Measurements from ENCODE around the gene AQP12A. TPM values are rescaled to one million over a fixed set of nuclear protein-coding genes. Genes with fewer than 3 reads are reported as not detected.

The AQP12A gene
- total RNA-seq, 1 donor from 2014 or later = not detected

GRCh38 chr2:240704651-240705050 is 13.0 kb downstream of the AQP12A start:
- no peak overlapping the region for H3K9ac ChIP-seq (ENCODE audit: low read depth in 1 of 3, low read length in 3 of 3)
- no peaks in the 10 kb centered on the region for H3K36me3 ChIP-seq (ENCODE audit: control insufficient read depth in 3 of 3, insufficient read depth in 3 of 3, low read length in 3 of 3)
- H3K4me1 ChIP-seq (ENCODE audit: control insufficient read depth in 3 of 3, insufficient read depth in 3 of 3, low read length in 3 of 3) = no peaks in the 10 kb centered on the region
- H3K4me3 ChIP-seq (ENCODE audit: low read length in 3 of 3) = no peak overlapping the region
- no peaks in the 10 kb centered on the region for H3K9me3 ChIP-seq (ENCODE audit: control insufficient read depth in 3 of 3, low read length in 3 of 3)
- no peak overlapping the region for H3K27ac ChIP-seq (ENCODE audit: low read depth, low read length)
- peaks cover 25 to 58% (median 58%) of the 10 kb centered on the region in 3 donors for H3K27me3 ChIP-seq (ENCODE audit: control insufficient read depth in 3 of 3, insufficient read depth in 3 of 3, low read length in 3 of 3)

- H3K4me3 ChIP-seq (ENCODE audit: low read length in 3 of 3) = no peak overlapping the region
- peaks cover 25 to 60% (median 59%) of the 10 kb centered on the region in 3 donors for H3K27me3 ChIP-seq (ENCODE audit: control insufficient read depth in 3 of 3, insufficient read depth in 3 of 3, low read length in 3 of 3)
- no peak overlapping the region for H3K27ac ChIP-seq (ENCODE audit: low read depth, low read length)
- H3K36me3 ChIP-seq (ENCODE audit: control insufficient read depth in 3 of 3, insufficient read depth in 3 of 3, low read length in 3 of 3) = no peaks in the 10 kb centered on the region
- H3K9ac ChIP-seq (ENCODE audit: low read depth in 1 of 3, low read length in 3 of 3) = no peak overlapping the region
- no peaks in the 10 kb centered on the region for H3K9me3 ChIP-seq (ENCODE audit: control insufficient read depth in 3 of 3, low read length in 3 of 3)
- H3K4me1 ChIP-seq (ENCODE audit: control insufficient read depth in 3 of 3, insufficient read depth in 3 of 3, low read length in 3 of 3) = no peaks in the 10 kb centered on the region
Measured at GRCh38 chr2:240705204-240705791, 13.6 kb downstream of the AQP12A start.

GRCh38 chr2:240707043-240707756 is 15.5 kb downstream of the AQP12A start:
- Histone ChIP-seq H3K4me1 (ENCODE audit: control insufficient read depth in 3 of 3, insufficient read depth in 3 of 3, low read length in 3 of 3) (no peaks in the 10 kb centered on the region), H3K27me3 (ENCODE audit: control insufficient read depth in 3 of 3, insufficient read depth in 3 of 3, low read length in 3 of 3) (peaks cover 24 to 59% (median 59%) of the 10 kb centered on the region in 3 donors), H3K4me3 (ENCODE audit: low read length in 3 of 3) (no peak overlapping the region), H3K27ac (ENCODE audit: low read depth, low read length) (no peak overlapping the region), H3K9ac (ENCODE audit: low read depth in 1 of 3, low read length in 3 of 3) (no peak overlapping the region), H3K9me3 (ENCODE audit: control insufficient read depth in 3 of 3, low read length in 3 of 3) (no peaks in the 10 kb centered on the region), H3K36me3 (ENCODE audit: control insufficient read depth in 3 of 3, insufficient read depth in 3 of 3, low read length in 3 of 3) (no peaks in the 10 kb centered on the region)

- H3K27me3 ChIP-seq (ENCODE audit: control insufficient read depth in 3 of 3, insufficient read depth in 3 of 3, low read length in 3 of 3) = peaks cover 17 to 53% (median 53%) of the 10 kb centered on the region in 3 donors
- no peaks in the 10 kb centered on the region for H3K9me3 ChIP-seq (ENCODE audit: control insufficient read depth in 3 of 3, low read length in 3 of 3)
- H3K36me3 ChIP-seq (ENCODE audit: control insufficient read depth in 3 of 3, insufficient read depth in 3 of 3, low read length in 3 of 3) = no peaks in the 10 kb centered on the region
- H3K4me1 ChIP-seq (ENCODE audit: control insufficient read depth in 3 of 3, insufficient read depth in 3 of 3, low read length in 3 of 3) = no peaks in the 10 kb centered on the region
- no peak overlapping the region for H3K9ac ChIP-seq (ENCODE audit: low read depth in 1 of 3, low read length in 3 of 3)
- H3K27ac ChIP-seq (ENCODE audit: low read depth, low read length) = no peak overlapping the region
- H3K4me3 ChIP-seq (ENCODE audit: low read length in 3 of 3) = no peak overlapping the region
Measured at GRCh38 chr2:240707821-240708220, 16.2 kb downstream of the AQP12A start.

- Histone ChIP-seq H3K4me3 (ENCODE audit: low read length in 3 of 3) (no peak overlapping the region), H3K9ac (ENCODE audit: low read depth in 1 of 3, low read length in 3 of 3) (no peak overlapping the region), H3K27me3 (ENCODE audit: control insufficient read depth in 3 of 3, insufficient read depth in 3 of 3, low read length in 3 of 3) (peaks cover 12 to 49% (median 46%) of the 10 kb centered on the region in 3 donors), H3K27ac (ENCODE audit: low read depth, low read length) (no peak overlapping the region), H3K9me3 (ENCODE audit: control insufficient read depth in 3 of 3, low read length in 3 of 3) (no peaks in the 10 kb centered on the region), H3K4me1 (ENCODE audit: control insufficient read depth in 3 of 3, insufficient read depth in 3 of 3, low read length in 3 of 3) (no peaks in the 10 kb centered on the region), H3K36me3 (ENCODE audit: control insufficient read depth in 3 of 3, insufficient read depth in 3 of 3, low read length in 3 of 3) (no peaks in the 10 kb centered on the region)
Measured at GRCh38 chr2:240708457-240708856, 16.8 kb downstream of the AQP12A start.

- Histone ChIP-seq H3K27ac (ENCODE audit: low read depth, low read length) (no peak overlapping the region), H3K9ac (ENCODE audit: low read depth in 1 of 3, low read length in 3 of 3) (no peak overlapping the region), H3K4me3 (ENCODE audit: low read length in 3 of 3) (no peak overlapping the region), H3K27me3 (ENCODE audit: control insufficient read depth in 3 of 3, insufficient read depth in 3 of 3, low read length in 3 of 3) (peaks cover 3 to 46% (median 33%) of the 10 kb centered on the region in 3 donors), H3K4me1 (ENCODE audit: control insufficient read depth in 3 of 3, insufficient read depth in 3 of 3, low read length in 3 of 3) (no peaks in the 10 kb centered on the region), H3K9me3 (ENCODE audit: control insufficient read depth in 3 of 3, low read length in 3 of 3) (no peaks in the 10 kb centered on the region), H3K36me3 (ENCODE audit: control insufficient read depth in 3 of 3, insufficient read depth in 3 of 3, low read length in 3 of 3) (no peaks in the 10 kb centered on the region)
Measured at GRCh38 chr2:240711296-240711695, 19.6 kb downstream of the AQP12A start.

- no peak overlapping the region for H3K9ac ChIP-seq (ENCODE audit: low read depth in 1 of 3, low read length in 3 of 3)
- no peak overlapping the region for H3K4me3 ChIP-seq (ENCODE audit: low read length in 3 of 3)
- peaks cover 3 to 48% (median 33%) of the 10 kb centered on the region in 3 donors for H3K27me3 ChIP-seq (ENCODE audit: control insufficient read depth in 3 of 3, insufficient read depth in 3 of 3, low read length in 3 of 3)
- no peaks in the 10 kb centered on the region for H3K4me1 ChIP-seq (ENCODE audit: control insufficient read depth in 3 of 3, insufficient read depth in 3 of 3, low read length in 3 of 3)
- no peaks in the 10 kb centered on the region for H3K9me3 ChIP-seq (ENCODE audit: control insufficient read depth in 3 of 3, low read length in 3 of 3)
- H3K36me3 ChIP-seq (ENCODE audit: control insufficient read depth in 3 of 3, insufficient read depth in 3 of 3, low read length in 3 of 3) = no peaks in the 10 kb centered on the region
- no peak overlapping the region for H3K27ac ChIP-seq (ENCODE audit: low read depth, low read length)
Measured at GRCh38 chr2:240711701-240712100, 20.0 kb downstream of the AQP12A start.

- H3K4me1 ChIP-seq (ENCODE audit: control insufficient read depth in 3 of 3, insufficient read depth in 3 of 3, low read length in 3 of 3) = no peaks in the 10 kb centered on the region
- H3K9ac ChIP-seq (ENCODE audit: low read depth in 1 of 3, low read length in 3 of 3) = no peak overlapping the region
- no peak overlapping the region for H3K27ac ChIP-seq (ENCODE audit: low read depth, low read length)
- no peak overlapping the region for H3K4me3 ChIP-seq (ENCODE audit: low read length in 3 of 3)
- H3K27me3 ChIP-seq (ENCODE audit: control insufficient read depth in 3 of 3, insufficient read depth in 3 of 3, low read length in 3 of 3) = peaks cover 3 to 48% (median 31%) of the 10 kb centered on the region in 3 donors
- no peaks in the 10 kb centered on the region for H3K9me3 ChIP-seq (ENCODE audit: control insufficient read depth in 3 of 3, low read length in 3 of 3)
- H3K36me3 ChIP-seq (ENCODE audit: control insufficient read depth in 3 of 3, insufficient read depth in 3 of 3, low read length in 3 of 3) = no peaks in the 10 kb centered on the region
Measured at GRCh38 chr2:240712121-240712520, 20.5 kb downstream of the AQP12A start.

- H3K27me3 ChIP-seq (ENCODE audit: control insufficient read depth in 3 of 3, insufficient read depth in 3 of 3, low read length in 3 of 3) = peaks cover 3 to 42% (median 31%) of the 10 kb centered on the region in 3 donors
Measured at GRCh38 chr2:240713071-240713927, 21.6 kb downstream of the AQP12A start.

More at GRCh38 chr2:240713071-240713927, 21.6 kb downstream of the AQP12A start:
- H3K27ac ChIP-seq (ENCODE audit: low read depth, low read length) = no peak overlapping the region
- no peak overlapping the region for H3K4me3 ChIP-seq (ENCODE audit: low read length in 3 of 3)
- H3K36me3 ChIP-seq (ENCODE audit: control insufficient read depth in 3 of 3, insufficient read depth in 3 of 3, low read length in 3 of 3) = no peaks in the 10 kb centered on the region
- no peaks in the 10 kb centered on the region for H3K9me3 ChIP-seq (ENCODE audit: control insufficient read depth in 3 of 3, low read length in 3 of 3)
- H3K9ac ChIP-seq (ENCODE audit: low read depth in 1 of 3, low read length in 3 of 3) = no peak overlapping the region
- H3K4me1 ChIP-seq (ENCODE audit: control insufficient read depth in 3 of 3, insufficient read depth in 3 of 3, low read length in 3 of 3) = no peaks in the 10 kb centered on the region

All from skeletal muscle tissue (tissue), 4 donors.